GM06990 (cell line): ENCODE results near the gene NPAS3.

Experiments used
- DNase-seq: peaks from one replicate; pipeline ENCODE4 v3.0.0-alpha.2; 2011; ENCODE audit not compliant: insufficient read length; ENCODE audit errors: extremely low read depth
- H3K27me3 ChIP-seq: replicated peaks from 2 replicates; pipeline ENCODE4 v1.6.0; 2011; ENCODE audit warnings: low read length; ENCODE audit not compliant: control insufficient read depth, insufficient read depth
- H3K36me3 ChIP-seq: 2 replicates; pipeline ENCODE4 v1.5.1; 2011; ENCODE audit warnings: low read length; ENCODE audit not compliant: control insufficient read depth, insufficient read depth
- H3K4me3 ChIP-seq: replicated peaks from 2 replicates; pipeline ENCODE4 v1.5.1; 2011; ENCODE audit warnings: low read depth, mild to moderate bottlenecking, control low read depth, low read length
- TF ChIP-seq, protein P1 (sequence below): IDR thresholded peaks from 2 replicates; pipeline ENCODE4 v1.5.1; 2011; ENCODE audit warnings: low read length, control low read depth, mild to moderate bottlenecking, inconsistent platforms; ENCODE audit not compliant: insufficient read depth, poor library complexity, severe bottlenecking

The NPAS3 gene

DNA sequence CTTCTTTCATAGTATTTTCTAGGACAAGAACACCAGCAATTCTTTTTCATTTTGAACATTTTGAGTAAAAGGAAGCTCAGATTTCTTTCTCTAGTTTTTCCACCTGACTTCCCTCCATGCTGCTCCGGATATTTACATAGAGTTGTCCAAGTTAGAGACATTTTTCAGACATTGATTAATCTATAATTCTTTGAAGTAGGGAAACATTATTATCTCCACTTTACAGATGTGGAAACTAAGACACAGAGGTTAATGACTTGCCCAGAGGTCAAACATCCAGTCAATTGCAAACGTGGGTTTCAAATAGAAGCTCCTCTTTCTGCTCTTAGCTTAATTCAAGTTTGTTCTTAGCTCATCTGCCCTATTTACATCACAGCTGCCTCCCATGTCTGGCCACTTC, 873.9 kb downstream of the NPAS3 start:
- Histone ChIP-seq H3K27me3 (no peaks in the 10 kb centered on the region), H3K4me3 (no peak overlapping the region), H3K36me3 (no peaks in the 10 kb centered on the region)
- TF ChIP-seq, protein P1, sequence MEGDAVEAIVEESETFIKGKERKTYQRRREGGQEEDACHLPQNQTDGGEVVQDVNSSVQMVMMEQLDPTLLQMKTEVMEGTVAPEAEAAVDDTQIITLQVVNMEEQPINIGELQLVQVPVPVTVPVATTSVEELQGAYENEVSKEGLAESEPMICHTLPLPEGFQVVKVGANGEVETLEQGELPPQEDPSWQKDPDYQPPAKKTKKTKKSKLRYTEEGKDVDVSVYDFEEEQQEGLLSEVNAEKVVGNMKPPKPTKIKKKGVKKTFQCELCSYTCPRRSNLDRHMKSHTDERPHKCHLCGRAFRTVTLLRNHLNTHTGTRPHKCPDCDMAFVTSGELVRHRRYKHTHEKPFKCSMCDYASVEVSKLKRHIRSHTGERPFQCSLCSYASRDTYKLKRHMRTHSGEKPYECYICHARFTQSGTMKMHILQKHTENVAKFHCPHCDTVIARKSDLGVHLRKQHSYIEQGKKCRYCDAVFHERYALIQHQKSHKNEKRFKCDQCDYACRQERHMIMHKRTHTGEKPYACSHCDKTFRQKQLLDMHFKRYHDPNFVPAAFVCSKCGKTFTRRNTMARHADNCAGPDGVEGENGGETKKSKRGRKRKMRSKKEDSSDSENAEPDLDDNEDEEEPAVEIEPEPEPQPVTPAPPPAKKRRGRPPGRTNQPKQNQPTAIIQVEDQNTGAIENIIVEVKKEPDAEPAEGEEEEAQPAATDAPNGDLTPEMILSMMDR: no peak
- no peak for DNase-seq

DNA sequence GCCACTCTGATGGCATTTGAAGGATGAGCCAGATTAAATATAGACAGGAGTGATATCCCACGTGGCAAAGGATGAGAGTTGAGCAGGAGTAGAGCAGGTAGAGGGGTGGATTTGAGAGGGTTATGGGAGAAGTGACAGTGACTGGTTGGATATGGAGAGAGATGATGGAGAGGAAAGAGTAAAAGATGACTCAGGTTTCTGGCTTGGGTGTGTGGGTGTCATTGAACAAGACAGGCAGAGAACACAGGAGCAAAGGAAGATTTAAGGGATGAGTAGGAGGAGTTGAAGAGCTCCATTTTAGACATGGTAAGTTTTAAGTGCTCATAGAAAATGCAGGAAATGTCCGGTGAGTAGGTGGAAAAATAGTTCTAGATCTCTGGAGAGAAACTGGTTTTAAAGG, 875.3 kb downstream of the NPAS3 start:
- Histone ChIP-seq H3K27me3 (no peaks in the 10 kb centered on the region), H3K36me3 (no peaks in the 10 kb centered on the region), H3K4me3 (no peak overlapping the region)
- TF ChIP-seq, protein P1: no peak
- no peak for DNase-seq

DNA sequence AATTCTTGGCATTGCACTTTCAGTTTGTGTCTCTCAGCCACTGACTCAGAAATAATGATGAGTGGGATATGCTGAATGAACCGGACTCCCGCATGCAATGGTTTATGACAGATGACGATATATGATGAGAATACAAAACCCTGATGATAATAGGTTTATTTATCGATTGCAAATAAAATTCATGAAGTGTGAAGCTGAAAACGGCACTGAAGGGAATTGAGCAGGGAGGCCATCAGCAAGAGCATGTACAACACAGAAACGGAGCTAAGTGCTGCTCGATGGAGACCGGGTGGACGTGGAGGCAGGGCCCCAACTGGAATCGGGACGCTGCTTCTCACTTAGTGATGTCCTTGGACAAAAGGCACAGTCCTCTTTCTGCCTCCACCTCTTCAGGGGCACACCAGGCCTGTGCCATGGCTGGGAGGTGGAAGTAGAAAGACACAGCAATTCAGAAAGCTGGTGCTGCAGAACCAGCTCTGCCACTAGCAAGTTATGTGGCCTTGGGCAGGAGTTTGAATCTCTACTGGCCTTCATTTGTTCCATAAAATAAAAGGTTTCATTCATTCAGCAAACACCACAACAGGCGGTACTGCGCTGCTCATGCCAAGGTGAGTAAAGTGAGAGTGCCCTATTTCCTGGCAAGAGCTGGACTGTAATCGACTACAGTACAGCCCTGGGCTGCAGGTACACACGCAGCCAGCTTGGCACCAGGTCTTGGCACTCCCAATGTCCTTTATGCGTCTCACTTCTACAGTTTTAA, 895.2 kb downstream of the NPAS3 start:
- Histone ChIP-seq H3K4me3 (no peak overlapping the region), H3K36me3 (no peaks in the 10 kb centered on the region), H3K27me3 (no peaks in the 10 kb centered on the region)
- no peak for DNase-seq
- TF ChIP-seq, protein P1: no peak

DNA sequence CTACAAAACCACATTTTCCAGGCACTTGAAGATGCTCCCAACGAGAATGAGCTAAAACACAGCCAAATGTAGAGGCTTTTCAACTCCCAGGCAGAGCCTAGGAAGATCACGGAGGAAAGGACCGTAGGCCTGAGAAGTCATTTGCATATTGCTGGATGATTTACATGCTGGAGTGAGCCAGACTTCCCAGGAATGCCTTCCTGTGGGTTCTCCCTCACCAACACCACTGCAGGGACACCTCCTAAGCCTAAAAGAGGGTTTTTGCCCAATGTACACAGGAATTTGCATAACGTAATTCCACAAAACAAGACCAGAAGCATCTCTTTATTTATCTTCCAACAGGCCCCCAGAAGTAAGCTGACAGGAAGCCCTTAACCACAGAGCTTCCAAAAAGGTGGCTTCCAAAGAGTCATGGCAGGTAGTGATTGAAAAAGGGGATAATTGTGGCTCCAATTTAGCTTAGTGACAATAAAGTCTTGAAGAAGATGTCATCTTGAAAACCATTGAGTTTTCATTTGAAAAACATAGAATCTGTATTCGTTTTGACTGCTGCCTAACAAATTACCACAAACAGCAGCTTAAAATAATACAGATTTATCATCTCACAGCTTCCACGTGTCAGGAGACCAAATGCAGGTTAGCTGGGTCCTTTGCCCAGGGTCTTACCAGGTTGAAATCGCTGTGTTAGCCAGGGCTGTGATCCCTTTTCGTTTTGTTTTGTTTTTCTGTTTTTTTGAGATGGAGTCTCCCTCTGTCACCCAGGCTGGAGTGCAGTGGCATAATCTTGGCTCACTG, 896.0 kb downstream of the NPAS3 start:
- no peak for DNase-seq
- Histone ChIP-seq H3K36me3 (no peaks in the 10 kb centered on the region), H3K4me3 (no peak overlapping the region), H3K27me3 (no peaks in the 10 kb centered on the region)
- TF ChIP-seq, protein P1: no peak

DNA sequence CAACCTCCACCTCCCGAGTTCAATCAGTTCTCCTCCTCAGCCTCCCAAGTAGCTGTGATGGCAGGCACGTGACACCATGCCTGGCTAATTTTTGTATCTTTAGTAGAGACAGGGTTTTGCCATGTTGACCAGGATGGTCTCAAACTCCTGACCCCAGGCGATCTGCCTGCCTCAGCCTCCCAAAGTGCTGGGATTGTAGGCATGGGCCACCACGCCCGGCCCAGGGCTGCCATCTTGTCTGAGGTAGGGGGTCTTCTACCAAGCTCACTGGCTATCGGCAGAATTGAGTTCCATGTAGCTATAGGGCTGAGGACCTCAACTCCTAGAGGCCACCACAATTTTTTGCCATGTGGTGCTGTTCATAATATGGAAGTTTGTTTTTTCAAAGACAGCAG, 896.6 kb downstream of the NPAS3 start:
- Histone ChIP-seq H3K36me3 (no peaks in the 10 kb centered on the region), H3K27me3 (no peaks in the 10 kb centered on the region), H3K4me3 (no peak overlapping the region)
- TF ChIP-seq, protein P1: no peak
- DNase-seq: no peak
